HepG2 (cell line): ENCODE results near the gene GALNT17. TPM values are rescaled to one million over a fixed set of nuclear protein-coding genes. Genes with fewer than 3 reads are reported as not detected.

Source experiments
- CCDC6 ChIP-seq: sonication (generic); formaldehyde crosslinking; IDR thresholded peaks from 2 replicates; pipeline ENCODE4 v1.8.1; 2022; ENCODE audit warnings: mild to moderate bottlenecking, missing genetic modification reagents, moderate library complexity
- MTF2 ChIP-seq: sonication (generic); formaldehyde crosslinking; IDR thresholded peaks from 2 replicates; pipeline ENCODE4 v1.5.0; 2020; ENCODE audit warnings: missing genetic modification reagents, borderline replicate concordance
- NAIF1 ChIP-seq: sonication (generic); formaldehyde crosslinking; IDR thresholded peaks from 2 replicates; pipeline ENCODE4 v1.5.0; 2020; ENCODE audit warnings: mild to moderate bottlenecking, missing genetic modification reagents, borderline replicate concordance
- NFYB ChIP-seq: sonication (generic); formaldehyde crosslinking; IDR thresholded peaks from 2 replicates; pipeline ENCODE4 v1.4.0; 2020; ENCODE audit warnings: missing genetic modification reagents
- ZBTB4 ChIP-seq: sonication (generic); formaldehyde crosslinking; IDR thresholded peaks from 2 replicates; pipeline ENCODE4 v1.4.0; 2020; ENCODE audit warnings: missing genetic modification reagents, mild to moderate bottlenecking, borderline replicate concordance
- ZNF609 ChIP-seq: sonication (generic); formaldehyde crosslinking; IDR thresholded peaks from 2 replicates; pipeline ENCODE4 v1.4.0; 2020; ENCODE audit warnings: mild to moderate bottlenecking, missing genetic modification reagents, borderline replicate concordance
- polyA plus RNA-seq, 8 experiments: library from polyadenylated mRNA; depleted of rRNA in 3 of 8; stranded (reverse) in 7 of 8; unstranded in 1 of 8; fragments of >200 nt; fragmentation: Illumina TruSeq in 4 of 8; extraction: Trizol in 4 of 8; gene quantifications; 2 replicates each; pipeline versions ENCODE4 v1.2.1 to v1.2.3, GENCODE V29; 2011 to 2016; ENCODE audit warnings: low read depth in 4 of 8, missing spikeins in 1 of 8, mixed read lengths in 1 of 8; ENCODE audit not compliant: insufficient read depth in 1 of 8
- total RNA-seq, 5 experiments: library from RNA; depleted of rRNA; stranded (reverse); fragments of >200 nt; fragmentation: Illumina TruSeq; extraction: Trizol; gene quantifications; 2 replicates each; pipeline ENCODE4 v1.2.3, GENCODE V29; 2016; ENCODE audit warnings: low read depth in 1 of 5

Gene GALNT17
- total and polyA plus RNA-seq, 2 of the 13 experiments (the other 11 are each of a cell fraction or from before 2014, with no cell fraction given) = not detected

- TF ChIP-seq ZBTB4 (CRISPR knock-in tag) (no peak), MTF2 (CRISPR knock-in tag) (no peak), ZNF609 (no peak), NAIF1 (no peak), NFYB (CRISPR knock-in tag) (no peak), CCDC6 (no peak)
Observed at GRCh38 chr7:71754828-71755227, 622.9 kb downstream of the GALNT17 start (continued).
